GM21723 (cell line): Measurements from ENCODE around the gene FBXO42.

Experiments
- ATAC-seq: cut with Tn5 transposase; IDR thresholded peaks from one replicate; pipeline ENCODE4 v1.9.1; 2021; ENCODE audit warnings: mild to moderate bottlenecking, moderate library complexity; ENCODE audit not compliant: unreplicated experiment

The FBXO42 gene

DNA sequence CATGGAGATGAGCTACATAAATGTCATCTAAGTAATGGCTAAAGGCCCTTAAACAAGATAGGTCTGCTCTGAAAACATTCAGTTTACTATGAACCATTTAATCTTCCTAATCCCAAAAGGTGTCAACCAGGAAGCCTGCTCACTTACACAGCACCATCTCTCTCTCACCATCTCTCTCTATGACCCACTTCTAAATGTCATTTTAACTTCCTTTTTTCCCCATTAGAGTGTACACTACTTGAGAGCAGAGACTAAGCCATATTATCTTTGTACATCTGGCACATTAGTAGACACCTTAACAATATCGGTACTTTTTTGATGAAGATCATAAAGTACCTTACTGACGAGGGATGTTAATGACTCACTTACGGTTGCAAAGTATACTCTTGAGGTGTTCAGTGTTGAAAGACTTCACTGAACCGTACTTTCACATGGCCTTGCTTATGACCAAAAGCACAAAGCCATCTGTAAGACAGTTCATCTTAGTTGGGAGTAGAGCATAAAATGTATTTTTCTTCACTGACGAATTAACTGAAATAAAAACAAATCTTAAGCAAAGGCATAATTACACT is 25.4 kb downstream of the FBXO42 start:
- no peak for ATAC-seq

DNA sequence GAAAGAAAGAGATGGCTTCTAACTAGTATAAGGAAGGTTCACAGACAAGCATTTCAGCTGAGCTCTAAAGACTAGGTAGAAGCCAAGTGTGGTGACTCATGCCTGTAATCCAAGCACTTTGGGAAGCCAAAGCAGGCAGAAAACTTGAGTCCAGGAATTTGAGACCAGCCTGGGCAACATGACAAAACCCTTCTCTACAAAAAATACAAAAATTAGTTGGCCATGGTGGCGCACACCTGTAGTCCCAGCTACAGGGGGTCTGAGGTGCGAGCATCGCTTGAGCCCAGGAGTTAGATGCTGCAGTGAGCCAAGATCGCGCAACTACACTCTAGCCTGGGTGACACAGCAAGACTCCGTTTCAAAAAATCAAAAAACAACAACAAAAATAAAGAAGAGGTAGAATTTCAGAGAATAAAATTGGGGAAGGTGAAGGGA is 27.8 kb downstream of the FBXO42 start:
- ATAC-seq = no peak

GRCh38 chr1:16321176-16321867 is 31.0 kb downstream of the FBXO42 start:
- ATAC-seq = no peak

DNA sequence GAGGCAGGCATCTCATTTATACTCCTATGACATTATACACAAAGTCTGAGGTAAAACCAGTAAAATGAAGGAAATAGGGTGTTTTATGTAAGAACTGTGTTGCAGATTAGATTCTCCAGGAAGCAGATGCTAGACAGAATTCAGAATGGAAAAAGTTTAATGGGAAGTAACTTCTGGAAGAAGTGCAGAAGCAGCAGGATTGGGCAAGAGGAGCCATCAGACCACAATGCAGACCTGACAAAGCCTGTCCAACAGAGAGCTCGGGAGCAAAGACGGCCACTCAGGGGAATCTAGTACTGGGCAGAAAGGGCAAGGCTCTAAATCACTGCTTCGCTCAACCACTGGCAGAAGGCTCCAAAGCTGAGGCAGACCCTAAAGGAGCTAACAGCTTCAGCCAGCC is 33.7 kb downstream of the FBXO42 start:
- ATAC-seq = no peak

DNA sequence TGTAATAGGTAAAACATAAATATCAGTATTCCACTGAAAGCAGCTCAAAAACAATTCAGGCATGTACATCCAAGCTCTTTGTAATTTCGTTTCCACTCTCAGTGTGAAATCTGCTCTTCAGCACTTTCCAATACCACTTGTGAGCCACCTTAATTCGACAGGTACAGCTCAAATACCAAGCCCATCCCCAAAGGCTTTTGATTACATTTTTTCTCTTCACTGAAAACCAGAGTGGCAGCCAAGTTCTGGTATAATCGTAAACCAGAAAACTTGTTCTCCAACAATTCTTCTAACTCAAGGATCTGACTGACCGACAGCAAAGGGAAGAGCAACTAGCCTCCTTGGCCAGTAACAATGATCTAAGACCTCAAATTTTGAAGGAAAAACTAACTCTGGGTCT is 36.8 kb downstream of the FBXO42 start:
- ATAC-seq = no peak

DNA sequence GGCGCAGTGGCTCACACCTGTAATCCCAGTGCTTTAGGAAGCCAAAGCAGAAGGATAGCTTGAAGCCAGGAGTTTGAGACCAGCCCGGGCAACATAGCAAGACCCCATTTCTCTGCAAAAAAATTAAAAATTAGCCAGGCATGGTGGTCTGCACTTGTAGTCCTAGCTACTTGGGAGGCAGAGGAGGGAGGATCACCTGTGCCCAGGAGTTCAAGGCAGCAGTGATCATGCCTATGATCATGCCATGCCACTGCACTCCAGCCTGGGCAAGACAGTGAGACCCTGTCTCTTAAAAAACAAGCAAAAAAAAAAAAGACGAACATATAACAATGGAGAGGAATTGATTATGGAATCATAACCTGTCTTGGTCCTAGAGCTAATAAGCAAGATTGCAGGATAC is 45.1 kb downstream of the FBXO42 start:
- ATAC-seq = no peak

- ATAC-seq = no peak
Measured at GRCh38 chr1:16302709-16303627, 49.3 kb downstream of the FBXO42 start.

- no peak for ATAC-seq
Measured at GRCh38 chr1:16300436-16300835, 51.8 kb downstream of the FBXO42 start.

GRCh38 chr1:16298653-16299052 is 53.6 kb downstream of the FBXO42 start:
- no peak for ATAC-seq

- no peak for ATAC-seq
Measured at GRCh38 chr1:16296643-16297042, 55.6 kb downstream of the FBXO42 start.

DNA sequence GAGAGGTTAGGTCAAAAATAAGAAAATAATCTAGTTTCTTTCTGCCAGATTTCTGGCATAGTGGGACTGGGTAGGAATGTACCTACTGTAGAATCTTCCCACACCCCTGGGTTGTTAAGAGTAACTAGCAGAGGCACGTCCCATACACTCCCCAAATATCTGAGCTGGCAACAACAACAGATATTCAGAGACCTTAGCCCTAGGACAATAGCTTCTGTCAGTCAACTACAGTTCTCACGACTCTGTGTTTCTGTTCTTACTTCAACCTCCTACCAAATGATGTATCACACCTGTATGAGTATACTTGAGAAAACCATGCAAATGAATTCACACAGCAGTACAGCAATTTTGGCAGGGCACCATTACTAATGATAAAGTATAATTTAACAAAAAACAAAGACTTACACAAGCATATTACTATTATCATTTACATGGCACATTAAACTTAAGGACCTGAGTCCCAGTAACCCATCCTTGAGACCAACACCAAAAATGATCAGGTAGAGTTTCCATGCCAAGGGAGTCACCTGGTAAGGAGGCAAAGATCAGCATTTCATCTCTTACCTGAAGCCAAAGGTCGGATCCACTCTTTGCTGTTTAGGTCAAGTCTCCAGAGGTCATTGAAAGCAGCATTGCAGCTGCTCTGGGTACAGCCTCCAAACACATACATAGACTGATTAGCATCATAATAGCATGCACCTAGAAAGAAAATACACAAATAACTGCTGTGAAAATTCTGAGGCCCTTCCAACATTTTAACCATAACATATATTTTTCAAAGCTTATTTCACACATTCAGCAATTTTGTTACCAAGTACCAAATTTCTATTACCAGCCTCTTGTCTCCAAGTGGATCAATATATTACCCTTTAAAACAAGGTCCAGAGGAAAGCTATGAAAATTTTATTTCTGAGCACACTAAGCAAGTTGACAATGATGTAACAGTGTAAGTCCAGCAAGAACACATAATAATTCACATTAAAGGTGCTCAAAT is 57.8 kb downstream of the FBXO42 start:
- ATAC-seq = no peak

GRCh38 chr1:16293538-16293937 is 58.7 kb downstream of the FBXO42 start:
- no peak for ATAC-seq

- no peak for ATAC-seq
Measured at GRCh38 chr1:16292739-16293138, 59.5 kb downstream of the FBXO42 start.

- ATAC-seq = no peak
Measured at GRCh38 chr1:16289959-16290358, 62.3 kb downstream of the FBXO42 start.

- no peak for ATAC-seq
Measured at GRCh38 chr1:16286122-16286521, 66.2 kb downstream of the FBXO42 start.

GRCh38 chr1:16281765-16282164 is 70.5 kb downstream of the FBXO42 start:
- no peak for ATAC-seq

GRCh38 chr1:16279186-16279585 is 73.1 kb downstream of the FBXO42 start:
- ATAC-seq = no peak

GRCh38 chr1:16276302-16277030 is 75.8 kb downstream of the FBXO42 start:
- no peak for ATAC-seq

DNA sequence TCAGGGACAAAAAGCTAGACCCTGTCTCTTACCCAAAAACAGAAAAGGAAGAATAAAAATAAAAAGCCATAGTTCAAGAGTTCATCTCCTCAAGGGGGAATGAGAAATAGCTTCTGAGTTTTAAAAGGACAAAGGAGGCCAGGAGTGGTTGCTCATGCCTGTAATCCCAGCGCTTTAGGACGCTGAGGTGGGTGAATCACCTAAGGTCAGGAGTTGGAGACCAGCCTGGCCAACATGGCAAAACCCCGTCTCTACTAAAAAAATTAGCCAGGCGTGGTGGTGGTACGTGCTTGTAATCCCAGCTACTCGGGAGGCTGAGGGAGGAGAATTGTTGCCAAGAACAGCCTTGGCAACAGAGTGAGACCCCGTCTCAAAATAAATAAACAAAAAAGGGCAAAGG is 76.7 kb downstream of the FBXO42 start:
- no peak for ATAC-seq

- no peak for ATAC-seq
Measured at GRCh38 chr1:16267690-16268180, 84.5 kb downstream of the FBXO42 start.
